ENCODE results near the gene HSDL2. TPM values are rescaled to one million over a fixed set of nuclear protein-coding genes. Genes with fewer than 3 reads are reported as not detected.
"Not testable (repeated sequence)": the region's sequence is repeated elsewhere in the genome, so short reads cannot be mapped to it uniquely, and the experiment has no call there.

HSDL2 gene
- total RNA-seq, 2 donors from 2014 or later: 23.4 to 38.1 TPM

- peaks cover 15% of the 10 kb centered on the region for H3K9me3 Mint-ChIP-seq
- ATAC-seq (replicated peaks): no peak
- no peak overlapping the region for H3K27ac Mint-ChIP-seq
- H3K36me3 Mint-ChIP-seq (ENCODE audit: low read depth): no peaks in the 10 kb centered on the region
- H3K27me3 Mint-ChIP-seq: no peaks in the 10 kb centered on the region
- H3K4me3 Mint-ChIP-seq: no peak overlapping the region
- H3K4me1 Mint-ChIP-seq: no peaks in the 10 kb centered on the region
These were observed 17.0 kb downstream of the HSDL2 start for GRCh38 chr9:112396872-112397271.

GRCh38 chr9:112401175-112401815 lies 21.4 kb downstream of the HSDL2 start:
- Mint-ChIP-seq H3K27ac (no peak overlapping the region), H3K4me1 (no peaks in the 10 kb centered on the region), H3K27me3 (no peaks in the 10 kb centered on the region), H3K4me3 (no peak overlapping the region), H3K36me3 (ENCODE audit: low read depth) (peaks cover 12% of the 10 kb centered on the region), H3K9me3 (peaks cover 15% of the 10 kb centered on the region)
- no peak for ATAC-seq (replicated peaks)

GRCh38 chr9:112403614-112404201 lies 23.8 kb downstream of the HSDL2 start:
- H3K9me3 Mint-ChIP-seq: peaks cover 6% of the 10 kb centered on the region
- H3K36me3 Mint-ChIP-seq (ENCODE audit: low read depth): peaks cover 24% of the 10 kb centered on the region
- no peak overlapping the region for H3K27ac Mint-ChIP-seq
- no peaks in the 10 kb centered on the region for H3K4me1 Mint-ChIP-seq
- no peak overlapping the region for H3K4me3 Mint-ChIP-seq
- ATAC-seq (replicated peaks): no peak
- H3K27me3 Mint-ChIP-seq: no peaks in the 10 kb centered on the region

- Mint-ChIP-seq H3K27me3 (no peaks in the 10 kb centered on the region), H3K4me1 (no peaks in the 10 kb centered on the region), H3K27ac (no peak overlapping the region), H3K36me3 (ENCODE audit: low read depth) (peaks cover 31% of the 10 kb centered on the region), H3K4me3 (no peak overlapping the region), H3K9me3 (no peaks in the 10 kb centered on the region)
- no peak for ATAC-seq (replicated peaks)
These were observed 24.6 kb downstream of the HSDL2 start for GRCh38 chr9:112404508-112404932.

GRCh38 chr9:112408275-112408674 lies 28.4 kb downstream of the HSDL2 start:
- H3K4me1 Mint-ChIP-seq: no peaks in the 10 kb centered on the region
- H3K27ac Mint-ChIP-seq: no peak overlapping the region
- H3K9me3 Mint-ChIP-seq: no peaks in the 10 kb centered on the region
- H3K4me3 Mint-ChIP-seq: no peak overlapping the region
- no peak for ATAC-seq (replicated peaks)
- peaks cover 40% of the 10 kb centered on the region for H3K36me3 Mint-ChIP-seq (ENCODE audit: low read depth)
- no peaks in the 10 kb centered on the region for H3K27me3 Mint-ChIP-seq

GRCh38 chr9:112408819-112409218 lies 28.9 kb downstream of the HSDL2 start:
- Mint-ChIP-seq H3K36me3 (ENCODE audit: low read depth) (peaks cover 40% of the 10 kb centered on the region), H3K9me3 (no peaks in the 10 kb centered on the region), H3K27ac (no peak overlapping the region), H3K4me1 (no peaks in the 10 kb centered on the region), H3K27me3 (no peaks in the 10 kb centered on the region), H3K4me3 (no peak overlapping the region)
- ATAC-seq (replicated peaks): no peak

- no peaks in the 10 kb centered on the region for H3K27me3 Mint-ChIP-seq
- no peaks in the 10 kb centered on the region for H3K4me1 Mint-ChIP-seq
- no peak for ATAC-seq (replicated peaks)
- no peaks in the 10 kb centered on the region for H3K9me3 Mint-ChIP-seq
- H3K27ac Mint-ChIP-seq: no peak overlapping the region
- peaks cover 40% of the 10 kb centered on the region for H3K36me3 Mint-ChIP-seq (ENCODE audit: low read depth)
- no peak overlapping the region for H3K4me3 Mint-ChIP-seq
These were observed 29.9 kb downstream of the HSDL2 start for GRCh38 chr9:112409758-112410157.

- H3K27me3 Mint-ChIP-seq: no peaks in the 10 kb centered on the region
- H3K27ac Mint-ChIP-seq: no peak overlapping the region
- no peaks in the 10 kb centered on the region for H3K9me3 Mint-ChIP-seq
- H3K4me1 Mint-ChIP-seq: no peaks in the 10 kb centered on the region
- peaks cover 26% of the 10 kb centered on the region for H3K36me3 Mint-ChIP-seq (ENCODE audit: low read depth)
- H3K4me3 Mint-ChIP-seq: no peak overlapping the region
- ATAC-seq (replicated peaks): no peak
These were observed 31.7 kb downstream of the HSDL2 start for GRCh38 chr9:112411626-112412027.

GRCh38 chr9:112413728-112414127 lies 33.8 kb downstream of the HSDL2 start:
- H3K4me3 Mint-ChIP-seq; H3K9me3 Mint-ChIP-seq; H3K4me1 Mint-ChIP-seq; H3K27me3 Mint-ChIP-seq; H3K27ac Mint-ChIP-seq; ATAC-seq (replicated peaks): not testable (repeated sequence)
- peaks cover 15% of the 10 kb centered on the region for H3K36me3 Mint-ChIP-seq (ENCODE audit: low read depth)

GRCh38 chr9:112420208-112420607 lies 40.3 kb downstream of the HSDL2 start:
- Mint-ChIP-seq H3K27me3 (no peaks in the 10 kb centered on the region), H3K4me3 (no peak overlapping the region), H3K36me3 (ENCODE audit: low read depth) (peaks cover 23% of the 10 kb centered on the region), H3K9me3 (no peaks in the 10 kb centered on the region), H3K4me1 (peaks cover 4% of the 10 kb centered on the region), H3K27ac (peak overlapping the region; percentile 16)
- ATAC-seq (replicated peaks): no peak

- Mint-ChIP-seq H3K4me3 (no peak overlapping the region), H3K36me3 (ENCODE audit: low read depth) (peaks cover 23% of the 10 kb centered on the region), H3K4me1 (peaks cover 4% of the 10 kb centered on the region), H3K27me3 (no peaks in the 10 kb centered on the region), H3K27ac (peak overlapping the region; percentile 59), H3K9me3 (no peaks in the 10 kb centered on the region)
- ATAC-seq (replicated peaks): peak; percentile 70
These were observed 41.9 kb downstream of the HSDL2 start for GRCh38 chr9:112421771-112422222.

GRCh38 chr9:112422417-112423148 lies 42.7 kb downstream of the HSDL2 start:
- H3K9me3 Mint-ChIP-seq: no peaks in the 10 kb centered on the region
- peaks cover 4% of the 10 kb centered on the region for H3K4me1 Mint-ChIP-seq
- H3K27ac Mint-ChIP-seq: no peak overlapping the region
- H3K4me3 Mint-ChIP-seq: no peak overlapping the region
- H3K36me3 Mint-ChIP-seq (ENCODE audit: low read depth): peaks cover 23% of the 10 kb centered on the region
- no peak for ATAC-seq (replicated peaks)
- no peaks in the 10 kb centered on the region for H3K27me3 Mint-ChIP-seq

GRCh38 chr9:112430006-112430522 lies 50.2 kb downstream of the HSDL2 start:
- Mint-ChIP-seq H3K27me3 (no peaks in the 10 kb centered on the region), H3K4me1 (no peaks in the 10 kb centered on the region), H3K36me3 (ENCODE audit: low read depth) (no peaks in the 10 kb centered on the region), H3K9me3 (no peaks in the 10 kb centered on the region), H3K27ac (no peak overlapping the region), H3K4me3 (no peak overlapping the region)
- ATAC-seq (replicated peaks): no peak

GRCh38 chr9:112433499-112434392 lies 53.8 kb downstream of the HSDL2 start:
- Mint-ChIP-seq H3K4me3 (no peak overlapping the region), H3K27me3 (no peaks in the 10 kb centered on the region), H3K9me3 (no peaks in the 10 kb centered on the region), H3K4me1 (no peaks in the 10 kb centered on the region), H3K36me3 (ENCODE audit: low read depth) (no peaks in the 10 kb centered on the region), H3K27ac (no peak overlapping the region)
- ATAC-seq (replicated peaks): no peak
